Measurements from ENCODE around the gene SIM2.

SIM2 gene

GRCh38 chr21:36798491-36798890 is 99.6 kb downstream of the SIM2 start:
- DNase-seq (ENCODE audit: low read depth in 1 of 2, low spot score in 1 of 2) = no peak

Measured in stimulated activated CD4-positive, alpha-beta T cell treated with anti-CD3 and anti-CD28 coated beads, Interleukin-15, amount 100 ng/mL, for 1 hour (primary cell).